Measurements from ENCODE around the gene CIAO3. TPM values are rescaled to one million over a fixed set of nuclear protein-coding genes. Genes with fewer than 3 reads are reported as not detected.

Gene CIAO3
- total RNA-seq, 4 donors from 2014 or later: 39.8 to 53.2 (median 45.6) TPM

- Histone ChIP-seq H3K4me1 (no peaks in the 10 kb centered on the region), H3K9me3 (no peaks in the 10 kb centered on the region), H3K4me3 (no peak overlapping the region), H3K27me3 (peaks cover 0 to 31% of the 10 kb centered on the region in 2 donors), H3K36me3 (no peaks in the 10 kb centered on the region), H3K27ac (no peak overlapping the region)
- WGBS, 2 donors: 90% methylated on average over 2 of the region's 13 CpGs; no CpG with 5 or more reads in 1 of the 2 donors
- no peak for DNase-seq (ENCODE audit: low spot score in 2 of 2)
- no peak for TF ChIP-seq EP300 (IDR thresholded peaks at IDR 0.05)
- no peak for TF ChIP-seq POLR2A (IDR thresholded peaks at IDR 0.05)
Observed at GRCh38 chr16:770411-770810, 29.6 kb upstream of the CIAO3 start.

GRCh38 chr16:769934-770333, 29.1 kb upstream of the CIAO3 start:
- Histone ChIP-seq H3K36me3 (no peaks in the 10 kb centered on the region), H3K9me3 (no peaks in the 10 kb centered on the region), H3K4me1 (no peaks in the 10 kb centered on the region), H3K4me3 (no peak overlapping the region), H3K27ac (no peak overlapping the region), H3K27me3 (peaks cover 0 to 27% of the 10 kb centered on the region in 2 donors)
- TF ChIP-seq POLR2A (IDR thresholded peaks at IDR 0.05): no peak
- no peak for TF ChIP-seq CTCF (IDR thresholded peaks at IDR 0.05)
- TF ChIP-seq EP300 (IDR thresholded peaks at IDR 0.05): no peak
- DNase-seq (ENCODE audit: low spot score in 2 of 2): no peak
- WGBS, 2 donors: 69 to 72% methylated on average over 9 to 15 of the region's 19 CpGs

GRCh38 chr16:769184-769784, 28.5 kb upstream of the CIAO3 start:
- Histone ChIP-seq H3K27ac (no peak overlapping the region), H3K4me3 (no peak overlapping the region), H3K4me1 (no peaks in the 10 kb centered on the region), H3K27me3 (peaks cover 0 to 26% of the 10 kb centered on the region in 2 donors), H3K9me3 (no peaks in the 10 kb centered on the region), H3K36me3 (no peaks in the 10 kb centered on the region)
- no peak for TF ChIP-seq POLR2A (IDR thresholded peaks at IDR 0.05)
- TF ChIP-seq CTCF (IDR thresholded peaks at IDR 0.05): no peak
- TF ChIP-seq EP300 (IDR thresholded peaks at IDR 0.05): no peak
- 76 to 77% methylated on average over 9 to 12 of the region's 20 CpGs for whole genome bisulfite sequencing, 2 donors
- no peak for DNase-seq (ENCODE audit: low spot score in 2 of 2)

- H3K4me1 ChIP-seq: no peaks in the 10 kb centered on the region
- no peak overlapping the region for H3K4me3 ChIP-seq
- no peak overlapping the region for H3K27ac ChIP-seq
- WGBS, 2 donors: 86% methylated on average over 8 of the region's 21 CpGs
- DNase-seq (ENCODE audit: low spot score in 2 of 2): no peak
- no peaks in the 10 kb centered on the region for H3K36me3 ChIP-seq
- no peaks in the 10 kb centered on the region for H3K9me3 ChIP-seq
- peaks cover 0 to 22% of the 10 kb centered on the region in 2 donors for H3K27me3 ChIP-seq
- TF ChIP-seq EP300 (IDR thresholded peaks at IDR 0.05) (no peak), POLR2A (IDR thresholded peaks at IDR 0.05) (no peak), CTCF (IDR thresholded peaks at IDR 0.05) (no peak)
Observed at GRCh38 chr16:768428-768827, 27.6 kb upstream of the CIAO3 start.

GRCh38 chr16:767743-768235, 27.0 kb upstream of the CIAO3 start:
- Histone ChIP-seq H3K4me1 (no peaks in the 10 kb centered on the region), H3K4me3 (no peak overlapping the region), H3K9me3 (no peaks in the 10 kb centered on the region), H3K27ac (no peak overlapping the region), H3K36me3 (no peaks in the 10 kb centered on the region), H3K27me3 (peaks cover 0 to 26% of the 10 kb centered on the region in 2 donors)
- DNase-seq (ENCODE audit: low spot score in 2 of 2): no peak
- TF ChIP-seq CTCF (IDR thresholded peaks at IDR 0.05): no peak
- no peak for TF ChIP-seq POLR2A (IDR thresholded peaks at IDR 0.05)
- TF ChIP-seq EP300 (IDR thresholded peaks at IDR 0.05): no peak
- WGBS, 2 donors: 62 to 70% methylated on average over 11 to 14 of the region's 38 CpGs
